GM12878 (cell line): ENCODE data around the gene DNHD1. TPM values are rescaled to one million over a fixed set of nuclear protein-coding genes. Genes with fewer than 3 reads are reported as not detected.

Experiments used
- ATAC-seq: fragments of 200-7000 bp; cut with Tn5 transposase; 3 replicates; pipeline ENCODE4 v1.9.1; 2020; ENCODE audit warnings: mild to moderate bottlenecking, moderate library complexity
- BruUV-seq: library from RNA; stranded (reverse); fragments of 400-500 nt; replicated peaks from 2 replicates; lab custom pipeline; 2021; lab: Mats Ljungman, UMichigan
- CTCF ChIA-PET: fragments of 300-600 bp; sonication (Branson Sonifier 250); formaldehyde crosslinking; extraction: SDS; loops from one replicate; lab custom pipeline; 2021; ENCODE audit warnings: inconsistent platforms; lab: Yijun Ruan, JAX
- POLR2A ChIA-PET: fragments of 350-600 bp; formaldehyde crosslinking; extraction: SDS; loops from one replicate; lab custom pipeline; 2021; ENCODE audit warnings: inconsistent platforms; lab: Charles Lee
- RAD21 ChIA-PET: fragments of 300-600 bp; sonication (Branson Sonifier 250); formaldehyde crosslinking; loops from one replicate; lab custom pipeline; 2023; ENCODE audit warnings: antibody characterized with exemption; ENCODE audit not compliant: unreplicated experiment; lab: Charles Lee
- SMC1A ChIA-PET: fragments of 300-600 bp; sonication (Branson Sonifier 250); formaldehyde crosslinking; loops from one replicate; lab custom pipeline; 2023; ENCODE audit not compliant: unreplicated experiment, uncharacterized antibody; lab: Charles Lee
- DNase-seq: peaks from one replicate; pipeline ENCODE4 v3.0.0-alpha.2; 2011; ENCODE audit warnings: low read depth, low spot score
- FAIRE-seq: peaks from 3 replicates; lab custom pipeline; 2011; peaks lifted over from hg19 to GRCh38; lab: Jason Lieb, UNC
- H2AFZ ChIP-seq: 2 replicates; pipeline ENCODE4 v1.6.0; 2011; ENCODE audit warnings: low read depth, low read length, control low read depth; ENCODE audit not compliant: control insufficient read depth
- H3K27ac ChIP-seq: 2 replicates; pipeline ENCODE4 v1.5.1; 2011; ENCODE audit warnings: control low read depth; ENCODE audit not compliant: control insufficient read depth, insufficient read depth
- H3K27me3 ChIP-seq, 2 experiments: replicated peaks in 1 of 2; 2 replicates each; pipeline versions ENCODE4 v1.6.0 to v1.6.1; 2011; ENCODE audit warnings: low read length in 1 of 2; ENCODE audit not compliant: control insufficient read depth in 2 of 2, insufficient read depth in 2 of 2
- H3K36me3 ChIP-seq, 2 experiments: 2 replicates each; pipeline ENCODE4 v1.5.1; 2011; ENCODE audit warnings: low read length in 1 of 2; ENCODE audit not compliant: control insufficient read depth in 2 of 2, insufficient read depth in 2 of 2
- H3K4me1 ChIP-seq: 2 replicates; pipeline ENCODE4 v1.6.1; 2011; ENCODE audit warnings: mild to moderate bottlenecking, low read length, moderate library complexity, mixed read lengths; ENCODE audit not compliant: control insufficient read depth, insufficient read depth
- H3K4me2 ChIP-seq: 2 replicates; pipeline ENCODE4 v1.6.0; 2011; ENCODE audit warnings: control low read depth; ENCODE audit not compliant: control insufficient read depth, insufficient read depth
- H3K4me3 ChIP-seq: fragments of 200-600 bp; sonication (generic); 2 replicates; pipeline ENCODE4 v1.5.1; 2016
- H3K79me2 ChIP-seq: 2 replicates; pipeline ENCODE4 v1.6.0; 2011; ENCODE audit warnings: low read length; ENCODE audit not compliant: control insufficient read depth, insufficient read depth
- H3K9ac ChIP-seq: 2 replicates; pipeline ENCODE4 v1.8.0; 2011; ENCODE audit warnings: low read length, control low read depth, mixed read lengths; ENCODE audit not compliant: control insufficient read depth, insufficient read depth
- H3K9me3 ChIP-seq: replicated peaks from 3 replicates; pipeline ENCODE4 v1.5.1; 2011; ENCODE audit warnings: mild to moderate bottlenecking, low read length; ENCODE audit not compliant: control insufficient read depth, insufficient read depth
- H4K20me1 ChIP-seq: 2 replicates; pipeline ENCODE4 v1.6.0; 2011; ENCODE audit not compliant: control insufficient read depth, insufficient read depth
- LARP7 ChIP-seq: fragments of 450-650 bp; IDR thresholded peaks from 2 replicates; pipeline ENCODE4 v1.6.1; 2017; ENCODE audit warnings: mild to moderate bottlenecking
- MEF2B ChIP-seq: fragments of 450-650 bp; IDR thresholded peaks from 2 replicates; pipeline ENCODE4 v1.6.1; 2018; ENCODE audit warnings: mild to moderate bottlenecking, moderate library complexity; ENCODE audit not compliant: partially characterized antibody, poor library complexity, severe bottlenecking
- MYB ChIP-seq: fragments of 150-350 bp; IDR thresholded peaks from 2 replicates; pipeline ENCODE4 v1.6.1; 2014; ENCODE audit warnings: mild to moderate bottlenecking, low read depth, low read length, borderline replicate concordance
- WGBS: methylation state at CpG from one replicate; pipeline ENCODE4 v1.1.6; 2016; ENCODE audit warnings: low lambda C conversion rate; ENCODE audit not compliant: insufficient replicate concordance, insufficient coverage; ENCODE audit errors: missing lambda C conversion rate; 5-methylcytosine and 5-hydroxymethylcytosine counted together
- in situ Hi-C: fragments of 300-500 bp; cut with MboI; formaldehyde crosslinking; loops from 9 replicates; pipeline ENCODE4 v1.14.3; 2018; ENCODE audit warnings: mixed read lengths
- intact Hi-C: fragments of 100-400 bp; cut with micrococcal nuclease; formaldehyde crosslinking; loops from one replicate; pipeline ENCODE4 v1.14.2; 2022; ENCODE audit not compliant: unreplicated experiment
- polyA plus RNA-seq, 11 experiments: library from polyadenylated mRNA; depleted of rRNA in 4 of 11; unstranded in 6 of 11; stranded (reverse) in 5 of 11; fragments of >200 nt; fragmentation: Nextera tagmentation in 4 of 11; fragmentation: Illumina TruSeq in 1 of 11; extraction: Ambion mirVana in 4 of 11; extraction: Trizol in 1 of 11; gene quantifications; 1 replicate in 1 of 11; 2 replicates in 10 of 11; pipeline versions ENCODE4 v1.2.1 to v1.2.3, GENCODE V29; 2011 to 2016; ENCODE audit warnings: inconsistent platforms in 2 of 11, missing spikeins in 2 of 11, low read depth in 1 of 11
- total RNA-seq, 4 experiments: library from RNA; depleted of rRNA in 3 of 4; stranded (reverse); fragments of >200 nt in 3 of 4; fragmentation: Illumina TruSeq in 1 of 4; extraction: Trizol in 1 of 4; gene quantifications; 2 replicates each; pipeline versions ENCODE4 v1.2.1 to v1.2.3, GENCODE V29; 2013 to 2021

The DNHD1 gene
- total and polyA plus RNA-seq, 10 of the 15 experiments (the other 5 are each of a cell fraction or from before 2014, with no cell fraction given), result 0.99 to 16.9 (median 8.6) TPM

- in situ Hi-C loops, result no loop called here
- H3K9ac ChIP-seq, result no peak overlapping the region
- no peaks in the 10 kb centered on the region; the same call in 1 of the 2 replicates for H4K20me1 ChIP-seq
- H3K4me2 ChIP-seq, result no peak overlapping the region
- TF ChIP-seq LARP7, result no peak
- H2AFZ ChIP-seq, result no peak overlapping the region
- no TSS peak for BruUV-seq
- ChIA-PET RAD21 (no interaction called here), POLR2A (interaction anchor here (0.6 to 1.3 kb wide), 2 partner anchors 115 to 966 kb away, joined by 3 read pairs; partner anchors contain the start of genes ARFIP2 and TIMM10B), CTCF (interaction anchor here (0.6 to 2.4 kb wide), 7 partner anchors 9 to 217 kb away, joined by 3 to 9 read pairs (median 3); no protein-coding TSS in a partner anchor), SMC1A (interaction anchor here (0.9 to 1.5 kb wide), 4 partner anchors 9 to 121 kb away, joined by 3 to 6 read pairs (median 3); no protein-coding TSS in a partner anchor)
- intact Hi-C loops, result no loop called here
- no peak overlapping the region for H3K4me3 ChIP-seq
- 85% methylated on average over 5 of the region's 5 CpGs for WGBS
- no peak for DNase-seq
- H3K36me3 ChIP-seq, result peaks cover 19 to 21% of the 10 kb centered on the region in 2 experiments
- no peaks in the 10 kb centered on the region for H3K27me3 ChIP-seq
- H3K79me2 ChIP-seq, result peaks cover 16% of the 10 kb centered on the region
- no peak overlapping the region for H3K27ac ChIP-seq
- no peaks in the 10 kb centered on the region for H3K4me1 ChIP-seq
- no peaks in the 10 kb centered on the region for H3K9me3 ChIP-seq
- no peak for FAIRE-seq
- ATAC-seq, result no peak
Measured at GRCh38 chr11:6596239-6596877, 99.3 kb downstream of the DNHD1 start.

GRCh38 chr11:6598555-6598954 lies 101.5 kb downstream of the DNHD1 start:
- POLR2A ChIA-PET, result no interaction called here
- no peaks in the 10 kb centered on the region for H3K9me3 ChIP-seq
- no TSS peak for BruUV-seq
- no peak overlapping the region for H3K27ac ChIP-seq
- H3K4me3 ChIP-seq, result no peak overlapping the region
- SMC1A ChIA-PET, result interaction anchor here (1.6 kb wide), 1 partner anchor 9 kb away, joined by 6 read pairs; no protein-coding TSS in a partner anchor
- H3K27me3 ChIP-seq, result no peaks in the 10 kb centered on the region
- peaks cover 14 to 19% of the 10 kb centered on the region in 2 experiments for H3K36me3 ChIP-seq
- no peak overlapping the region for H2AFZ ChIP-seq
- H4K20me1 ChIP-seq, result no peaks in the 10 kb centered on the region; the same call in 1 of the 2 replicates
- 97% methylated on average over 3 of the region's 3 CpGs for WGBS
- RAD21 ChIA-PET, result interaction anchor here (1.0 kb wide), 1 partner anchor 21 kb away, joined by 4 read pairs; the partner anchor contains the start of gene TPP1
- TF ChIP-seq MYB (no peak), MEF2B (no peak)
- no peak for DNase-seq
- no peak for FAIRE-seq
- peaks cover 38% of the 10 kb centered on the region for H3K79me2 ChIP-seq
- CTCF ChIA-PET, result interaction anchor here (0.9 kb wide), 1 partner anchor 67 kb away, joined by 3 read pairs; no protein-coding TSS in a partner anchor
- H3K4me2 ChIP-seq, result no peak overlapping the region
- H3K4me1 ChIP-seq, result peaks cover 3% of the 10 kb centered on the region; the same call in 1 of the 2 replicates
- ATAC-seq, result no peak
- in situ Hi-C loops, result no loop called here
- intact Hi-C loops, result no loop called here
- H3K9ac ChIP-seq, result no peak overlapping the region
